ENCODE results near the gene ATG7.
"Not testable (repeated sequence)": the region's sequence is repeated elsewhere in the genome, so short reads cannot be mapped to it uniquely, and the experiment has no call there.

ATG7 gene

DNA sequence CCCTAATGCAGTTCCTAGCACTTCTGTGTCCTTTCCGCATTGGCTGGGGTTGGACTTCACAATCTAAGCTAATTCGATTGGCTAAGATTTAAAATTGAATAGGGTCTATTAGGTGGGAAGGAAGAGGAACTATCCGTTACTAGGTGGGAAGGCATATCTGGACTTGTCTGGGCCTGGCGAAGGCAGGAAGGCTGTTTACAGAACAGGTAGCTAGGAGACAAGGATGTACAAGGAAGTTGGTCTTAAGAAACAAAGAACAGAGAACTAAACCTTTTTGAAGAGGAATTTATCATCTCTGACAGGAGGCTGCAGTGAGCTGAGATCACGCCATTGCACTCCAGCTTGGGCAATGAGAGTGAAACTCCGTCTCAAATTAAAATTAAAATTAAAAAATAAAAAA, 17.3 kb upstream of the ATG7 start:
- DNase-seq: no peak

DNA sequence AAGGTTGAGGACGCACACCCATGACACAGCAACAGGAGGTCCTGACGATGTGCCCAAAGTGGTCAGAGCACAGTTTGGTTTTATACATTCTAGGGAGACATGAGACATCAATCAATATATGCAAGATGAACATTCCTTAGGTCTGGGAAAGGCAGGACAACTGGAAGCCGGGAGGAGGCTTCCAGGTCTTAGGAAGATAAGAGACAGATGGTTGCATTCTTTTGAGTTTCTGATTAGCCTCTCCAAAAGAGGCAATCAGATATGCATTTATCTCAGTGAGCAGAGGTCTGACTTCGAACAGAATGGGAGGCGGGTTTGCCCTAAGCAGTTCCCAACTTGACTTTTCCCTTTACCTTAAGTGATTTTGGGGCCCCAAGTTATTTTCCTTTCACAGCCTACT, 16.7 kb upstream of the ATG7 start:
- not testable (repeated sequence) for DNase-seq

DNA sequence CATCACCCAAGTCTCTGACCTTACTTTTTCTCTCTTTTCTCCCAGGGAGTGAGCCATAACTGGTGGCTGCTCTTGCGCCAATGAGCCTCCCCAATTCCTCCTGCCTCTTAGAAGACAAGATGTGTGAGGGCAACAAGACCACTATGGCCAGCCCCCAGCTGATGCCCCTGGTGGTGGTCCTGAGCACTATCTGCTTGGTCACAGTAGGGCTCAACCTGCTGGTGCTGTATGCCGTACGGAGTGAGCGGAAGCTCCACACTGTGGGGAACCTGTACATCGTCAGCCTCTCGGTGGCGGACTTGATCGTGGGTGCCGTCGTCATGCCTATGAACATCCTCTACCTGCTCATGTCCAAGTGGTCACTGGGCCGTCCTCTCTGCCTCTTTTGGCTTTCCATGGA, 13.2 kb upstream of the ATG7 start:
- no peak for DNase-seq

DNA sequence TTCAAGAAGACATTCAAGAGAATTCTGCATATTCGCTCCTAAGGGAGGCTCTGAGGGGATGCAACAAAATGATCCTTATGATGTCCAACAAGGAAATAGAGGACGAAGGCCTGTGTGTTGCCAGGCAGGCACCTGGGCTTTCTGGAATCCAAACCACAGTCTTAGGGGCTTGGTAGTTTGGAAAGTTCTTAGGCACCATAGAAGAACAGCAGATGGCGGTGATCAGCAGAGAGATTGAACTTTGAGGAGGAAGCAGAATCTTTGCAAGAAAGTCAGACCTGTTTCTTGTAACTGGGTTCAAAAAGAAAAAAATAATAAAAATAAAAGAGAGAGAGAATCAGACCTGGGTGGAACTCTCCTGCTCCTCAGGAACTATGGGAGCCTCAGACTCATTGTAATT, 11.7 kb upstream of the ATG7 start:
- DNase-seq: no peak

DNA sequence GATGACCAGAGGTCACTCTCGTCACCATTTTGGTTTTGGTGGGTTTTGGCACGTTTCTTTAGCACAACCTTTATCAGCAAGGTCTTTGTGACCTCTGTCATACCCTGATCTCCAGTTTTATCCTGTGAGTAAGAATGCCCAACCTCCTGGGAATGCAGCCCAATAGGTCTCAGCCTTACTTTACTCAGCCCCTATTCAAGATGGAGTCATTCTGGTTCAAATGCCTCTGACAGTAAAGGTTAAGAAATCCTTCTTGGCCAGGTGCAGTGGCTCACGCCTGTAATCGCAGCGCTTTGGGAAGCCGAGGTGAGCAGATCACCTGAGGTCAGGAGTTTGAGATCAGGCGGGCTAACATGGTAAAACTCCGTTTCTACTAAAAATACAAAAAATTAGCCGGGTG, 3.2 kb upstream of the ATG7 start:
- DNase-seq: no peak

DNA sequence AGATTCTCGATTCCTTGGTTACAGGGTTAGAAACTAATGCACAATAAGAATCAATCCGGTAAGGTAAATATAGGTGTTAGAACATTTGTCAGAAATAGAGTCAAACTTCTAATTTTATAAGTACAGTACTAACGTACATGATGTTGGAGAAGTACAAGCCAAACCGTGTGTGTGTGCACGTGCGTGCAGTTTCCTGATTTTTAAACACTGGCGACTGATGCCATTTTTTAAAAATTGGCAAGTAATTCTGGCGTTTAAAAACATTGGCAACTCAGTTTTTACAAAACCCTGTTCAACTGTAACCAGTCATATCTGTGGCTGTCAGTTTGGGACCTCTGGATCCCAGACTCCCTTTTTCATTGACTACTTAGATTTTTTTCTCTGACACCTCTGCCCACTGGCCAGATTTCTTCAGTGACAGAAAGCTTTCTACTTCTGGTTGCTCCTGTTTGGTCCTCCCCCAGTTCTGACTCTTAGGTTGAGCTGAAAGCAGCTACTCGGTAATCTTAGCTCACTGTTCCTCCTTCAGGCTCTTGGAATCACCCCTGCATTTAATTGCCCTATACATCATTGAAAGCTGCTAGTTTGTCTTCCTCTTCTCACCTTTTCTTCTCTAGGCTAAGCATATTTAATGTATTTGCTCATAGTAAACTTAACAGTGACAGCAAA, 843 bp downstream of the ATG7 start:
- DNase-seq: no peak

DNA sequence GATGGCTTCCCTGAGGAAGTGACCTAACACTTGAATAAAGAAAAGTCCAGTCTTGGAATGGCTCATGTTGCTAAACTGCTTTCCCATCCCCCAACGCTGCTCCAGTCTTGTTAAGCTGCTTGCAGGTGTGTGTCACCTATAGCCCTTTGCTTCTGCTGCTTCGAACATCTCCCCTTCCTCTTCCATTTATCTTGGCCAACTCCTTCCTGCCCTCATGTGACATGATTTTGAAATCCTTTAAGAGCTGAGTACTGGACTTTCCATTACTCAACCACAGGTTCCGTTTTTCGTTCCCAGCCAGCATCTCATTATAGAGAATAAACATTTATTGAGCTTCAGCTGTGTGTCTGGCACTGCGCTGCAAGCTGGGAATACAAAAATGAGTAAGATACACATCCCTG, 1.7 kb downstream of the ATG7 start:
- no peak for DNase-seq

DNA sequence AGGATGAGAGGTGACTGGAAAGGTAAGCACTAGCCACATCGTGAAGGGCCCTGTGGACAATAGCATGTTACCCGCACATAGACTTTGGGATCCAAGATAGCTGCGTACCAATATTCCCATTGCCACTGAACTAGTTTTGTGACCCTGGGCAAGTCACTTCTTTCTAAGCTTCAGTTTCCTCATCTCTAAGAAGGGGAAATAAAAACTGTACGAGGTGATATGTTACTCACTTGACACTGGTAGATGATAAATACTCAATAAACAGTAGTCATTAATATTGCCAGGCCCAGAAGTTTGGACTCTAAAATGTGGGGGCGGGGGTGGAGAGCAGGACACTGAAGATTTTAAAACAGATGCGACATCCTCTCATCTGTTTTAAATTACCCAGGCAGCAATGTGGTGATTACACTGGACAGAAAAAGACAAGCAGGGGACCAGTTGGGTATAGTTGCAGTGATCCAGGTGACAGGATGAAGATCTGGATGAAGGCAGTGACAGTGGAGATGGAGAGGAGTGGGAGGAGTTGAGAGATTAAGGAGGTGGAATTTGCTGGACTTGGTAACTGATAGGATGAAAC, 2.5 kb downstream of the ATG7 start:
- DNase-seq: no peak

DNA sequence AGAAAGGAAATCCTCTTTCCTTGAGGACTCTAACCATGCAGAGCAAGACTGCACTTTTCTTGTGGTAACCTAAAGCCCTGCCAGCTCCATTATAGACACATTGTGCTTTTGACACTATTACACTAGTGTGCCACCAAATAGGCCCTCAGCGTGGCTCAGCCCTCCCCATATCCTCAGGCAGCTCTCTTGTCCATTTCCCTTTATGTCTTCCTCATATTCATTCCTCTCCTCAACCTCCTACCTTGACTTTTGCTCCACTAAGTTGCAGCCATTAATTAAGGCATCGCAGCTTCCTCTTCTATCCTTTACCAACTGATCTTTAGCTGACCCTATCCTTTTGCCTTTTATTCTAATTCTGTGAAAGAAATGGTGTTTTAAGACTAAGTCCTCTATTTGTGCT, 3.7 kb downstream of the ATG7 start:
- DNase-seq: no peak

DNA sequence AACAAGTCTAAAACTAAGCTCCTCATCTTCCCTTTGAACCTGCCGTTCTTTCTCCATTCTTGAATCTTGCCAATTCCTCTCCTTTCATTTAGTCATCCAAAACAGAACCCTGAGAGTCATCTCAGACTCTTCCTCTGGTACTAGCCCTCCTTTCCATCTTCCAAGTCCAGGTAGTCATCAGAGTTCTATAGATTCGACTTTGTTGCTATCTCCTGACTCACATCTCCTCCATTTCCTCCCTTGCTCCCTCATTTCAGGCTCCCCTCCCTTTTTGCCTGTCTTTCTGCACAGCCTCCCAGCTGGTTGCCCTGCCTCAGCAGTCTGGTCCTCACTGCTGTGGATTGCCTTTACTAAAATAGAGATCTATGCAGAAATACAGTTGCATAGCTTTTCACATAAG, 4.7 kb downstream of the ATG7 start:
- no peak for DNase-seq

DNA sequence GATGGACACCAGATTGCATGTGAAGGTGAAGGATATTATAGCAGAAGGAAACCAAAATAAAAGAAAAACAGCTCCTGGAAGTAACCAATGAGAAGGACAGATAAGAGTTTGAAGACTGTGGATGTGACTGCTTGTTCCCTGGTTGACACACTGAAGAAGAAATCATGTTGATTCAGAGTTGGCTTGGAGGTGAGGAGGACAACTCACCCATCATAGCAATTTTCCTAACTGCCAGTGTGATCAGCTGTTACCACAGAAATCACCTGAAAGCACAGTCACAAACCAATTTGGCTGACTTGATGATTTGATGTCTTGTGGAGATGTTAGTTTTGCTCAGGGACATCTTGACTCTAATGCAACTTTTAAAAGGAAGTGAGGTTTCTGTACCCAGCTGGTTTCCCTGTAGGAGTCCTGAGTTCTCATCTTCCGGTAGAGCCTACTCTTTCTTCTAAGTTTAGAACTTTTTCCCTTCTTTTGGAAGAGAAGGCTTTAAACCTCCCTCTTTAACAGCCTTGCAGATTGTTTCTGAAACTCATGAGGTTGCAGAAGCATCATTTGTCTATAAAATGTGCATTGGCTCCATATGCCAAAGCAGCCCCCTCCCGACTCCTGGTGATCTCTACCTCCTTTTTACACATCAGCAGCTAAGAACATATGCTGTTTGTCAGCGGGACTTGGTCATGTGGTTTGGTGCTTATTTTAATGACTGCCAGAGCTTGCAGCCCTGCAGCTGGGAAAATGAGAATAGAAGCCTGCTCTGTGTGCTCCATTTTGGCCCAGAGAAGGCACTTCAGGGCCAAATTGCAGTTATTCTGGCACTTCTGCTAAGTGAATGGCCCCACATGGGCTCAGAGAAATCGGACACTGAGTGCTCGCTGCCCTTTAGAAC, 10.3 kb downstream of the ATG7 start:
- peak; percentile 51 for DNase-seq

DNA sequence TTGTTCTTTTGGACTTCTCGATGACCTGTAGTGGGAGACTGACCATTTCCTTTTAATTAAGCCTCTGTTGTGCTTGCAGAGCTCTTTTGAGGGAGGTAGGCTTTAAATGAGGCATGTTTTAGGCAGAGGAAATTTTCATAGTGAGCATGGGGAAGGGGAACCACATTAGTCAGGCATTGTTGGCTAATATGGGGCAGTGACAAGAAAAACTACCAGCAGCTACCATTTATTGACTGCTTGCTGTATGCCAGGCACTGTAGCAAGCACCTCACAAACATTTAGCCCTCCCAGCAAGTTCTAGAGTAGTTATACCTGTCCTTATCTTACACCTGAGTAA, 10.9 kb downstream of the ATG7 start:
- no peak for DNase-seq

DNA sequence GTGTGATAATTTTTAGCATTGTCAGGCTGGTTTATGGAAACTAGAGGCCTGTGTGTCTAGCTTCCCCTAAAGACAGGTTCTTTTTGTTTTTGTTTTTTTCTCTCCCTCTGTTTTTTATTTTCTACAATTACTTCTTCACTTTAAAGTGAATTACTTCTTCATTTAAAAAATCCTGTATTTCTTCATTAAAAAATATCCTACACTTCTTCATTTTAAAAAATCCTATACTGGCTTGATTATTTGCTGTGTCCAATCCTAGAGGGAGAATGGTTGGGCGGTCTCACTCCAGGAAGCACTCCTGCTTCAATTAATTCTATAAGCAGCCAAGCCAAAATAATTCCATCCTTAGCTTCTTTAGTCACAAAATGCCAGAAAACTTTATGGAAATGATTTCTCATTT, 11.8 kb downstream of the ATG7 start:
- DNase-seq: no peak

DNA sequence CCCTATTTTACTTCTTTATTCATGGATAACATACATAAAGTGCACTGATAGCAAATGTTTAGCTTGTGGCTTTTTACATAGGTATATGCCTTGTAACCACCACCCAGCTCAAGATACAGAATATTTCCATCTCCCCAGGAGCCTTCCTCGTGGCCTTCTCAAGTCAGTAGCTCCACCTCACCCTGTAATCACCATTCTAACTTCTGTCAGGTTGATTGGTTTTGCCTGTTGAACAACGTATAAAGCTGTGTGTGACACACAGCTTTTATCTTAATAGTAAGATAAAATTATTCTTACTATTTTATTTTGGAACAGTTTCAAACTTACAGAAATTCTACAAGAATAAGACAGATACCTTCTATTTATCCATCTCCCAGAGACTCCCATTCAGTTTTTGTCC, 13.3 kb downstream of the ATG7 start:
- DNase-seq: no peak

DNA sequence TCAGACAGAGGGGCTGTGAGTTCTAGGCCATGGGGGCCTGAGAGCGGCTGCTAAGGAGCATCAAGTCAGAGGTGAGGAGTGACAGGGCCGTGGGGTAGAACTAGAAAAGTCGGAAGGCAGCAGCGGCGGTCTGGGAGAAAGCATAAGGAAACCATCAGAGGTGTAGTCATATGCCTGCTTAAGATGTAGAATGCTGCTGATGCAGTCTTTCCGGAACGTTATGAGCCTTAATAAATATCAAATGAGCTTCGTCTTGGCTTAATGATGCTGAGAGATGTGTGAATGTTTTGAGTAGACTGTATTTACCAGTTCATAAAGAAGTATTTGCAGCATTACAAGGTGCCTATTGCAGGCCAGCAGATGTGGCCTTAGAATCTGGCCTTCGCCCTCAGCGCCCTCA, 15.2 kb downstream of the ATG7 start:
- DNase-seq: no peak

DNA sequence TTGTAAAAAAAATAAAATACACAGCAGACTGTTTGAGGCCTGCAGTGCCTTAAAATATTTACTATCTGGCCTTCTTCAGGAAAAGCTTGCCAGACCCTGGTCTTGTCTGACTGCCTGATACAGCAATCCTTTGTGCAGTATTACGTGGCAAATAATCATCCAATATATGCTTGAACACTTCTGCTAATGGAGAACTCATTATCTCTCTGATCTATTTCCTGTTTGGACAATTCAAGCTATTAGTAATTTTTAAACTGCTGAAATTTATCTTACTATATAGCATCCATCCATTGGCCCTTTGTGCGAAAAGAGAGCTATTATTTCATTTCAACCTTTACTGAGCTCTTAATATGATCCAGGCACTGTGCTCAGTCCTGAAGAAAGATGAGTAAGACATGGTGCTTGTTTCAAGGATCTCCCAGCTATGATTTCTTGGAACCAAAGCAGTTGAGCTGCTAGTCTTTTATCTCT, 15.9 kb downstream of the ATG7 start:
- DNase-seq: no peak

DNA sequence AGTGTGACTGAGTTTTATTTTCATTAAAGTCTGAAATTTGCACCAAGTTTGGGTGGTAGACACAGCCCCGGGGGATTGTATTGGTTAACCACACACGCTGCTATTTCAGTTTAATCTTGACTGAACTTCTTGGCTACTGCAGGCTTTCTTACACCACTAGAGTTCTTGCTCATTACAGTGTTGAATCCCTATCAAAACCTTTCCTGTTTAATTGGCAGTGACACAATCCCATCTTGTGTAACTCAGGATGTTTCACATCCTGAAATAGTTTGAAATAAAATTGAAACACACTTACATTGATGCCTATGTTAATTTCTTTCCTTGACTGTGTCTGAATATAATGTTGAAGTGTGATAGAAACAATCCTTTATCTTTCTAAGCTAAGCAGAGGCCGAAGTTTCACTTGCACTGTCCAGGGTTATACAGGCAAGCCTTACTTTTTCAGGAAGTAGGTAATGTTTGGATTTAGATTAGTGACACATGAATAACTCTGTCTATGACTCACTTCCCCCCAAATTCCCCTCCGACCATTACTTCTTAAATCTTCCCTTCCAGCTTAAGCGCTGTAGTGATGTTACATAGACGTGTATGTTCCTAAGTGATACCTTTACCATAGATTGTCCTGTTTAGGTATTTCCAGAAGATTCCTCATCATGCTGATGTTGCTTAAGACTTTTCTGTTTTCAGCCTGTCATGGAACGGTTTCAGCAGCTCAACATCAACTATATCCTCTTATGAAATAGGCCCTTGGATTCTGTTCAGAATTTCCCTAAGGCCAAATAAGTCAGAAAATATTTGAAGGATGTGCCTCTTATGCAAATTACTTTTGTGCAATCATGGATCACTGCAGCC, 16.8 kb downstream of the ATG7 start:
- DNase-seq: no peak

DNA sequence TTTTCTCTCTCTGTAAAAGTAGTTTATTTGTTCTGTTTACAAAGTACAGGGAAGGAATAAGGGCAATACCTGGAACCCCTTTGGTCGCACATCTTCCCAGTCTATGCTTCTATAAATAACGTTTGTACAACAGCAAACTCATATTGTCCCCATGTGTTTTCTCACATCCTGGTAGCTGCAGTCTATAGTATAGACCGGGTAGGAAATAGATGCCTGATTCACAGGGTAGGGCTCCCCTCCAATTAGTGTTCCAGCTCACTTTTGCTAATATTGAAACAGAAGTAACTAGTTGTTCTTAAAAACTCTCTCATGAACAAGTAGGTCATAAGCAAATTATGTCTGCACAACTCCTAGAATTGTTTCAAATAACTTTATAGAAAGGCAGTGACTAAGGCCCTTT, 17.7 kb downstream of the ATG7 start:
- no peak for DNase-seq

DNA sequence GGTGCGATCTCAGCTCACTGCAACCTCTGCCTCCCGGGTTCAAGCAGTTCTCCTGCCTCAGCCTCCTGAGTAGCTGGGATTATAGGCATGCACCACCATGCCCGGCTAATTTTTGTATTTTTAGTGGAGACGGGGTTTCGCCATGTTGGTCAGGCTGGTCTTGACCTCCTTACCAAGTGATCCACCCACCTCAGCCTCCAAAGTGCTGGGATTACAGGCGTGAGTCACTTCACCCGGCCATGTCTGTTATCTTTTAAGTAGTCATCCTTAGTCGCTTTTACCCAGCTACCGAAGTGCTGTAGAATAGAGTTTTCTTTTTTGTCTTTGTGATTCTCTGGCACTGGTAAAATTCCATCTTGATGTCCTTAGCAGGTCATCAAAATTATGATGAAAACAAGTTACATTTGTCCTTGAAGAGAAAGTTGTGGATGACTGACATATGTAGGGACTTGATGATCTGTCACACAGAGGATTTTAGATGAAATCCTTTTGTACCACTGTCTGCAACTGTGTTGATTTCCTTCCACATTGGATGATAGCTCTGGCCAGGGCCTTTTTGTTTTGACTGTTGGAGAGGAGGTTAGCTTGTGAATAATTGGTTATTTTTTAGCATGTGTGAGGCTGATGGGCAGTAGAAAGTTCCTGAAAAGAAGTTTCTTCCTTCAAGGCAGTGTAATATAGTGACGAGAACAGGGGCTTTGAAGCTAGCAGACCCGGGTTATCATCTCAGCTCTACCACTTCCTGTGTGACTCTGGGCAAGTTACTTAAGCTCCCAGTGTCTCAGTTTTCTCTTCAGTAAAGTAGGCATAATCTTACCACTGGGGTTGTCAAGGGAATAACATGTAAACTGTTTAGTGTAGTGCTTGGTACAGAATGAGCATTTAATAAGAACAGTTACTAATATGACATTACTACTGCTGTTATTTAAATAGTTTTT, 18.8 kb downstream of the ATG7 start:
- DNase-seq: peak; percentile 13

DNA sequence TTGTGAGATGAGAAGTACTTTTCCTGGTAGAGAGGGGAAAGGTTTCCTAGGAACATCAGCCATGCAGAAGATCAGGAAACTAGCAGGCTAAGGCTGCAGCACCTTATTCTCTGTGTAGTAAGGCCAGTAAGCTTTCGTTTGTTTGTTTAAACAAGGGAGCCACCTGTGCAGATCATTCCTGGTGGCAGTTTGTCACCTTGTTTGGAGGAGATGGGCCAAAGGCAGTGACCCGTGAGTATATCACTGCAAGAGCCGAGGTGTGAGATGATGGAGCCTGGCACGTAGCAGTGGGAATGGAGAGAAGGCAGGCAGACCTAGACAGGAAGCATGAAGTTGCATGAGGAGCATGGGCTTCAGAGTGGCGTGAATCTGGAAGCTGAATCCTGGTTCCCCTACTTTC, 19.6 kb downstream of the ATG7 start:
- DNase-seq: peak; percentile 87

DNA sequence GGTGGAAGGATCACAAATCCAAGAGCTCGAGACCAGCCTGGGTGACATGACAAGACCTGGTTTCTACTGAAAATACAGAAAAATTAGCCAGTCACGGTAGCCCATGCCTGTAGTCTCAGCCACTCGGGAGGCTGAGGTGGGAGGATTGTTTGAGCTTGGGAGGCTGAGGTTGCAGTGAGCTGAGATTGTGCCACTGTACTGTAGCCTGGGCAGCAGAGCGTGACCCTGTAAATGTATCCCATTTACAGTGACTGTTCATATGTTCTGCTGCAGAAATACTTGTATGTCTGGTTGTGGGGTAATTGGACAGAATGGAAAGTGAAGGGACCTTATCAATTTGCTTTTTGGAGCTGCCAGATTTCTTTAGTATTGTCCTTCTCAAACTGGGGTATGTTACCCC, 24.9 kb downstream of the ATG7 start:
- no peak for DNase-seq

DNA sequence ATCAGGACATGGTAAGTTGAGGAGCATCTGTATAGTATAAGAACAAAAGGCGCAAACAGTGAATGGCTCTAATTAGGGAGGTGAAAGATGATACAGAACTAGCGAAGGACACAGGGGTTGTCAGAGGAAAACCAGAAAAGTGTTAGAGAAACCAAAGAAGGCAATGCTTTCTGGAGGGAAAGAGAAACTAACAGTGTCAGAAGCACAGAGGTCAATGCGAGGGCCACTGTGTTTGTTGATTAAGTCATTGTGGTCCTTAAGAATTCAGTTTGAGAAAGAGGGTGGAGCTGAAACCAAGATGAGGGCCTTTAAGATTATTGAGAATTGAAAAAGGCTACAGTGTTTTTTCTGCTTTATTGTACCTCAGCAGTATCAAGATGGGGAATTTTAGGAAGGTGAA, 28.8 kb downstream of the ATG7 start:
- DNase-seq: no peak
